ENCODE data around the gene MB21D2.

- TF ChIP-seq, protein P1, sequence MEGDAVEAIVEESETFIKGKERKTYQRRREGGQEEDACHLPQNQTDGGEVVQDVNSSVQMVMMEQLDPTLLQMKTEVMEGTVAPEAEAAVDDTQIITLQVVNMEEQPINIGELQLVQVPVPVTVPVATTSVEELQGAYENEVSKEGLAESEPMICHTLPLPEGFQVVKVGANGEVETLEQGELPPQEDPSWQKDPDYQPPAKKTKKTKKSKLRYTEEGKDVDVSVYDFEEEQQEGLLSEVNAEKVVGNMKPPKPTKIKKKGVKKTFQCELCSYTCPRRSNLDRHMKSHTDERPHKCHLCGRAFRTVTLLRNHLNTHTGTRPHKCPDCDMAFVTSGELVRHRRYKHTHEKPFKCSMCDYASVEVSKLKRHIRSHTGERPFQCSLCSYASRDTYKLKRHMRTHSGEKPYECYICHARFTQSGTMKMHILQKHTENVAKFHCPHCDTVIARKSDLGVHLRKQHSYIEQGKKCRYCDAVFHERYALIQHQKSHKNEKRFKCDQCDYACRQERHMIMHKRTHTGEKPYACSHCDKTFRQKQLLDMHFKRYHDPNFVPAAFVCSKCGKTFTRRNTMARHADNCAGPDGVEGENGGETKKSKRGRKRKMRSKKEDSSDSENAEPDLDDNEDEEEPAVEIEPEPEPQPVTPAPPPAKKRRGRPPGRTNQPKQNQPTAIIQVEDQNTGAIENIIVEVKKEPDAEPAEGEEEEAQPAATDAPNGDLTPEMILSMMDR (IDR thresholded peaks at IDR 0.05; ENCODE audit: low read length), result no peak
- TF ChIP-seq EZH2 (optimal IDR thresholded peaks at IDR 0.05; ENCODE audit: low read depth, low read length) (no peak), EZH2phosphoT487 (IDR thresholded peaks at IDR 0.05; ENCODE audit: low read length) (no peak)
Measured at GRCh38 chr3:192845526-192845855, 72.2 kb downstream of the MB21D2 start.

Measured in MM.1S (cell line).